GM19025 (cell line): ENCODE data around the gene APLN.

Experiments
- ATAC-seq: cut with Tn5 transposase; IDR thresholded peaks from one replicate; pipeline ENCODE4 v1.9.1; 2021; ENCODE audit warnings: mild to moderate bottlenecking, low read depth, moderate library complexity; ENCODE audit not compliant: unreplicated experiment

Gene APLN

GRCh38 chrX:129654652-129655546 is at the start of gene APLN:
APLN (minus strand) TSS chrX:129654956; CDS start chrX:129654630, 326 bp downstream.
- peak; percentile 36 for ATAC-seq

- no peak for ATAC-seq
Measured at GRCh38 chrX:129704491-129704890, 49.7 kb upstream of the APLN start.

- ATAC-seq = no peak
Measured at GRCh38 chrX:129701624-129702069, 46.9 kb upstream of the APLN start.

- ATAC-seq = no peak
Measured at GRCh38 chrX:129700536-129700935, 45.8 kb upstream of the APLN start.

GRCh38 chrX:129698150-129698549 is 43.4 kb upstream of the APLN start:
- ATAC-seq = no peak

- no peak for ATAC-seq
Measured at GRCh38 chrX:129697204-129697829, 42.6 kb upstream of the APLN start.

GRCh38 chrX:129696463-129697155 is 41.9 kb upstream of the APLN start:
- no peak for ATAC-seq

- no peak for ATAC-seq
Measured at GRCh38 chrX:129695937-129696336, 41.2 kb upstream of the APLN start.

- no peak for ATAC-seq
Measured at GRCh38 chrX:129695535-129695934, 40.8 kb upstream of the APLN start.

- ATAC-seq = no peak
Measured at GRCh38 chrX:129694805-129695204, 40.0 kb upstream of the APLN start.

- ATAC-seq = no peak
Measured at GRCh38 chrX:129693354-129693753, 38.6 kb upstream of the APLN start.

- ATAC-seq = no peak
Measured at GRCh38 chrX:129690435-129690834, 35.7 kb upstream of the APLN start.

GRCh38 chrX:129689796-129690195 is 35.0 kb upstream of the APLN start:
- ATAC-seq = no peak

GRCh38 chrX:129688097-129688496 is 33.3 kb upstream of the APLN start:
- ATAC-seq = no peak

GRCh38 chrX:129686422-129686948 is 31.7 kb upstream of the APLN start:
- no peak for ATAC-seq

- ATAC-seq = no peak
Measured at GRCh38 chrX:129682979-129683378, 28.2 kb upstream of the APLN start.

GRCh38 chrX:129679901-129680300 is 25.1 kb upstream of the APLN start:
- ATAC-seq = no peak

GRCh38 chrX:129678614-129679195 is 23.9 kb upstream of the APLN start:
- ATAC-seq = peak; percentile 28

- ATAC-seq = no peak
Measured at GRCh38 chrX:129667412-129667811, 12.7 kb upstream of the APLN start.

GRCh38 chrX:129665916-129666644 is 11.3 kb upstream of the APLN start:
- ATAC-seq = no peak
